OCI-LY7 (cell line): ENCODE measurements around the gene LACRT.

Experiments used
- CTCF ChIP-seq: fragments of 200-600 bp; sonication (generic); conservative IDR thresholded peaks from 2 replicates; pipeline ENCODE4 v1.5.1; 2014; ENCODE audit warnings: mild to moderate bottlenecking, antibody characterized with exemption, low read length, moderate library complexity, mixed read lengths
- EZH2phosphoT487 ChIP-seq: fragments of 200-600 bp; sonication (generic); IDR thresholded peaks from 2 replicates; pipeline ENCODE4 v1.6.1; 2018; ENCODE audit warnings: low read depth, borderline replicate concordance, mild to moderate bottlenecking, mixed run types, antibody characterized with exemption, low read length, moderate library complexity, mixed read lengths

DNA sequence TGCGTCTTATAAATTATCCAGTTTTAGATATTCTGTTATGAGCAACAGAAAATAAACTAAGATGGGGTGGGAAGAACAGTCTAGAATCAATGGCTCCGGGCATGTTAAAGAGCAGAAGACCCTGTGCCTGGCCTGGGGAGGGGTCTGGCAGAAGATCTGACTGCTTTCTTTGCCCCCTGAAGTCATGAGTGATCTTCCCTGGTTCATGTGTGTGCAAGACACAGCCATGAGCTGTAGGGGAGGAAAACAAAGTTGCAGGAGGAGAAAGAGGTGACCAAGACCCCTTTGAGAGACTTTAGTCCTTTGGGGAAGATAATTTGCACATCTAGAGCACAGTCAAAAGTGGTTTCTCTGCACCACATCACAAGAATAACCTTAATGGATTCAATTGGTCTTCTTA is 4.8 kb downstream of the LACRT start:
- TF ChIP-seq CTCF = no peak
- no peak for TF ChIP-seq EZH2phosphoT487
